Measurements from ENCODE around the gene NTSR1.

DNA sequence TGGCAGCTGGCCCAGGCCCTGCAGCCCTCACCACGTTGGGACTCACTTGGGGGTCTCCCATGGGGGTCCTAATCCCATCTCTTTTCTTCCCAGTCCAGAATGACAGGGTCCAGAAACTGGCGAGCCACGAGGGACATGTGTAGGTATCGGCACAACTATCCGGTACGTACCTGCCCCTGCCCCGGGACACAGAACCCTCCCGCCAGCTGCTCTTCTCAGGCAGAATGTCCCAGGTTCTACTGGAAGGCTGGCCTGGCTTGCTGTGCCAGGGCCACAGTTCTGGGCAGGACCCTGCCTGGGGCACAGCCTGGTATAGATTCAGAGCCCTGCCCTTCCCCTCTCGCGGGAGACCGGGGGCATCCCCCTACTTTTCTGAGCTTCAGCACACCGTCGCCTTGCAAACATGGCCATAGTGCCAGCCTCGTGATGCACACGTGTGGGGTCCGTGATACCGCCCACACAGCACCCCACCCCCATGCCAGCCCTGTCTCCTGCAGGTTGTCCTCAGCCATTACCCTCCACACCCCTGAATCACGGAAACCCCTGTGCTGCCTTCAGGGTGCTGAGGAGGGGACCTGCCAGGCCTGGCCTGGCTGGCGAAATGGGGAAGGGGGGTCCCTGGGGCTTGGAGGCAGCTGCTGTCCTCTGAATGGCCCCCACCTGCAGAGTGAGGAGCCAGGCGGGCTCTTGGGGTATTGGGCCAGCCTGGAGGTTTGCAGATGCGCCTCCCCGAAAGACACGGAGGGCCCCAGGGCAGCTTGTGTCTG, 99.0 kb downstream of the NTSR1 start:
- no peak for TF ChIP-seq EP300 (IDR thresholded peaks at IDR 0.05)
- TF ChIP-seq, protein P1, sequence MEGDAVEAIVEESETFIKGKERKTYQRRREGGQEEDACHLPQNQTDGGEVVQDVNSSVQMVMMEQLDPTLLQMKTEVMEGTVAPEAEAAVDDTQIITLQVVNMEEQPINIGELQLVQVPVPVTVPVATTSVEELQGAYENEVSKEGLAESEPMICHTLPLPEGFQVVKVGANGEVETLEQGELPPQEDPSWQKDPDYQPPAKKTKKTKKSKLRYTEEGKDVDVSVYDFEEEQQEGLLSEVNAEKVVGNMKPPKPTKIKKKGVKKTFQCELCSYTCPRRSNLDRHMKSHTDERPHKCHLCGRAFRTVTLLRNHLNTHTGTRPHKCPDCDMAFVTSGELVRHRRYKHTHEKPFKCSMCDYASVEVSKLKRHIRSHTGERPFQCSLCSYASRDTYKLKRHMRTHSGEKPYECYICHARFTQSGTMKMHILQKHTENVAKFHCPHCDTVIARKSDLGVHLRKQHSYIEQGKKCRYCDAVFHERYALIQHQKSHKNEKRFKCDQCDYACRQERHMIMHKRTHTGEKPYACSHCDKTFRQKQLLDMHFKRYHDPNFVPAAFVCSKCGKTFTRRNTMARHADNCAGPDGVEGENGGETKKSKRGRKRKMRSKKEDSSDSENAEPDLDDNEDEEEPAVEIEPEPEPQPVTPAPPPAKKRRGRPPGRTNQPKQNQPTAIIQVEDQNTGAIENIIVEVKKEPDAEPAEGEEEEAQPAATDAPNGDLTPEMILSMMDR (IDR thresholded peaks at IDR 0.05): no peak

Measured in sigmoid colon (tissue), 4 donors.